H9 (cell line): ENCODE results near the gene POLR2H. TPM values are rescaled to one million over a fixed set of nuclear protein-coding genes. Genes with fewer than 3 reads are reported as not detected.

Experiments
- DNase-seq: peaks from one replicate; pipeline ENCODE4 v3.0.0-alpha.2; 2017
- H2AFZ ChIP-seq: one replicate; pipeline ENCODE4 v1.6.1; 2013; ENCODE audit warnings: mild to moderate bottlenecking, low read length, control low read depth, moderate library complexity
- H2AK5ac ChIP-seq: 2 replicates; pipeline ENCODE4 v1.6.1; 2013; ENCODE audit warnings: low read length, control low read depth, mixed read lengths; ENCODE audit not compliant: insufficient read length
- H2BK120ac ChIP-seq: one replicate; pipeline ENCODE4 v1.6.1; 2013; ENCODE audit warnings: low read depth, mild to moderate bottlenecking, low read length, control low read depth, inconsistent platforms; ENCODE audit not compliant: poor library complexity, severe bottlenecking
- H2BK12ac ChIP-seq: 2 replicates; pipeline ENCODE4 v1.6.1; 2013; ENCODE audit warnings: low read length, control low read depth, mixed read lengths, low read depth; ENCODE audit not compliant: insufficient read length
- H2BK15ac ChIP-seq: 2 replicates; pipeline ENCODE4 v1.6.1; 2013; ENCODE audit warnings: low read depth, low read length, control low read depth
- H2BK20ac ChIP-seq: one replicate; pipeline ENCODE4 v1.6.1; 2013; ENCODE audit warnings: low read depth, mild to moderate bottlenecking, low read length, control low read depth, inconsistent platforms; ENCODE audit not compliant: poor library complexity, severe bottlenecking
- H2BK5ac ChIP-seq: 2 replicates; pipeline ENCODE4 v1.6.1; 2013; ENCODE audit warnings: low read length, control low read depth, mixed read lengths; ENCODE audit not compliant: insufficient read length
- H3K14ac ChIP-seq: 2 replicates; pipeline ENCODE4 v1.6.1; 2013; ENCODE audit warnings: low read length, control low read depth; ENCODE audit not compliant: insufficient read depth
- H3K18ac ChIP-seq: 2 replicates; pipeline ENCODE4 v1.6.1; 2013; ENCODE audit warnings: low read depth, mild to moderate bottlenecking, mixed read lengths, low read length, control low read depth; ENCODE audit not compliant: insufficient read length
- H3K23ac ChIP-seq: 2 replicates; pipeline ENCODE4 v1.6.1; 2013; ENCODE audit warnings: low read length, control low read depth, mixed read lengths, low read depth; ENCODE audit not compliant: insufficient read length
- H3K23me2 ChIP-seq: 2 replicates; pipeline ENCODE4 v1.6.1; 2013; ENCODE audit warnings: low read depth, mild to moderate bottlenecking, mixed read lengths, low read length, control low read depth; ENCODE audit not compliant: insufficient read length, poor library complexity, severe bottlenecking
- H3K27ac ChIP-seq: 2 replicates; pipeline ENCODE4 v1.5.1; 2013; ENCODE audit warnings: low read length, control low read depth, mixed read lengths, low read depth; ENCODE audit not compliant: insufficient read length
- H3K27me3 ChIP-seq: 2 replicates; pipeline ENCODE4 v1.6.1; 2013; ENCODE audit warnings: low read length, control low read depth, inconsistent platforms; ENCODE audit not compliant: insufficient read depth
- H3K4ac ChIP-seq: 2 replicates; pipeline ENCODE4 v1.6.1; 2013; ENCODE audit warnings: low read depth, mild to moderate bottlenecking, control low read depth, inconsistent platforms, low read length, moderate library complexity
- H3K4me1 ChIP-seq: 2 replicates; pipeline ENCODE4 v1.6.1; 2013; ENCODE audit warnings: low read length, control low read depth, inconsistent platforms; ENCODE audit not compliant: insufficient read depth
- H3K4me2 ChIP-seq: 2 replicates; pipeline ENCODE4 v1.6.1; 2013; ENCODE audit warnings: low read length, control low read depth, mixed read lengths; ENCODE audit not compliant: insufficient read length, insufficient read depth
- H3K56ac ChIP-seq: 2 replicates; pipeline ENCODE4 v1.6.1; 2013; ENCODE audit warnings: low read depth, mild to moderate bottlenecking, mixed read lengths, low read length, control low read depth; ENCODE audit not compliant: insufficient read length
- H3K79me1 ChIP-seq: 2 replicates; pipeline ENCODE4 v1.6.1; 2013; ENCODE audit warnings: low read depth, mild to moderate bottlenecking, moderate library complexity, low read length, control low read depth, inconsistent platforms; ENCODE audit not compliant: insufficient read depth, poor library complexity, severe bottlenecking
- H3K79me2 ChIP-seq: 2 replicates; pipeline ENCODE4 v1.6.1; 2013; ENCODE audit warnings: low read length, control low read depth, inconsistent platforms; ENCODE audit not compliant: insufficient read depth
- H3K9ac ChIP-seq: 2 replicates; pipeline ENCODE4 v1.6.1; 2013; ENCODE audit warnings: low read length, control low read depth, mixed read lengths; ENCODE audit not compliant: insufficient read length; ENCODE audit errors: extremely low read depth
- H3K9me3 ChIP-seq: one replicate; pipeline ENCODE4 v1.6.1; 2013; ENCODE audit warnings: low read depth, low read length, inconsistent platforms; ENCODE audit not compliant: control insufficient read depth
- H3T11ph ChIP-seq: one replicate; pipeline ENCODE4 v1.6.1; 2013; ENCODE audit warnings: mild to moderate bottlenecking, low read length, control low read depth, inconsistent platforms
- H4K20me1 ChIP-seq: one replicate; pipeline ENCODE4 v1.6.1; 2013; ENCODE audit not compliant: control insufficient read depth, insufficient read length, insufficient read depth
- H4K5ac ChIP-seq: 2 replicates; pipeline ENCODE4 v1.6.1; 2013; ENCODE audit warnings: low read depth, mild to moderate bottlenecking, mixed read lengths, low read length, control low read depth; ENCODE audit not compliant: insufficient read length
- H4K8ac ChIP-seq: replicated peaks from 2 replicates; pipeline ENCODE4 v1.6.1; 2013; ENCODE audit warnings: low read length, control low read depth, mixed read lengths, low read depth; ENCODE audit not compliant: insufficient read length
- H4K91ac ChIP-seq: 2 replicates; pipeline ENCODE4 v1.6.1; 2013; ENCODE audit warnings: low read depth, mild to moderate bottlenecking, moderate library complexity, mixed read lengths, low read length, control low read depth; ENCODE audit not compliant: insufficient read length
- H3K27ac Mint-ChIP-seq, 3 experiments: 2 replicates in 2 of 3; 3 replicates in 1 of 3; pipeline ENCODE4 v1.8.0; 2020 to 2021; ENCODE audit warnings: mixed read lengths in 3 of 3, mild to moderate bottlenecking in 1 of 3, moderate library complexity in 1 of 3
- H3K27me3 Mint-ChIP-seq: 2 replicates; pipeline ENCODE4 v1.8.0; 2021; ENCODE audit warnings: low read depth, mild to moderate bottlenecking, moderate library complexity, mixed read lengths
- H3K36me3 Mint-ChIP-seq, 3 experiments: 2 replicates in 2 of 3; 3 replicates in 1 of 3; pipeline ENCODE4 v1.8.0; 2020 to 2021; ENCODE audit warnings: low read depth in 3 of 3, mixed read lengths in 3 of 3; ENCODE audit not compliant: insufficient read depth in 1 of 3
- H3K4me1 Mint-ChIP-seq, 2 experiments: 2 replicates each; pipeline ENCODE4 v1.8.0; 2020; ENCODE audit warnings: mixed read lengths in 2 of 2
- H3K4me3 Mint-ChIP-seq, 2 experiments: 2 replicates in 1 of 2; 3 replicates in 1 of 2; pipeline ENCODE4 v1.8.0; 2020 to 2021; ENCODE audit warnings: mild to moderate bottlenecking in 2 of 2, mixed read lengths in 2 of 2, moderate library complexity in 1 of 2
- H3K9me3 Mint-ChIP-seq, 2 experiments: 2 replicates in 1 of 2; 3 replicates in 1 of 2; pipeline ENCODE4 v1.8.0; 2020; ENCODE audit warnings: mild to moderate bottlenecking in 2 of 2, mixed read lengths in 2 of 2, moderate library complexity in 1 of 2
- CTCF ChIP-seq: fragments of 200-600 bp; sonication (generic); conservative IDR thresholded peaks from 3 replicates; pipeline ENCODE4 v1.8.0; 2021; ENCODE audit warnings: antibody characterized with exemption, mild to moderate bottlenecking
- WGBS: extraction: QIAGEN DNeasy Blood & Tissue Kit; methylation state at CpG from one replicate; pipeline ENCODE4 v1.1.7; 2013; ENCODE audit warnings: missing lambda C conversion rate, low lambda C conversion rate, mixed read lengths; ENCODE audit not compliant: insufficient read length; ENCODE audit errors: extremely low coverage; 5-methylcytosine and 5-hydroxymethylcytosine counted together
- total RNA-seq: library from RNA; stranded (reverse); gene quantifications from 2 replicates; pipeline ENCODE4 v1.2.1, GENCODE V29; 2021

POLR2H gene
- total RNA-seq, 1 experiment from 2014 or later: 115 TPM

- Mint-ChIP-seq H3K27ac (peak overlapping the region; percentile 52 to 82 (median 81); a peak in 6 of 7 replicates), H3K4me1 (peaks cover 7 to 16% of the 10 kb centered on the region in 2 experiments), H3K4me3 (no peak overlapping the region), H3K36me3 (peaks cover 16 to 45% (median 41%) of the 10 kb centered on the region in 3 experiments; a peak in 6 of 7 replicates), H3K27me3 (no peaks in the 10 kb centered on the region), H3K9me3 (no peaks in the 10 kb centered on the region; a peak in 1 of 5 replicates)
- H4K8ac ChIP-seq: no peak overlapping the region
- no peak overlapping the region for H3K4me2 ChIP-seq
- H3K9ac ChIP-seq: no peak overlapping the region
- H3K27me3 ChIP-seq: no peaks in the 10 kb centered on the region
- H3K14ac ChIP-seq: no peak overlapping the region
- H2BK12ac ChIP-seq: no peak overlapping the region
- no peak overlapping the region for H2AFZ ChIP-seq
- H4K20me1 ChIP-seq: no peaks in the 10 kb centered on the region
- no peak overlapping the region for H3K56ac ChIP-seq
- no peak overlapping the region for H3K23ac ChIP-seq
- H3K4ac ChIP-seq: no peak overlapping the region
- no peak overlapping the region for H3K27ac ChIP-seq
- no CpG with 5 or more reads among the region's 9 CpGs for WGBS
- H3K79me1 ChIP-seq: no peaks in the 10 kb centered on the region
- H3K23me2 ChIP-seq: no peaks in the 10 kb centered on the region
- no peak overlapping the region for H3T11ph ChIP-seq
- no peak overlapping the region for H2BK20ac ChIP-seq
- H3K79me2 ChIP-seq: no peaks in the 10 kb centered on the region
- no peak overlapping the region for H2AK5ac ChIP-seq
- no peak for DNase-seq
- TF ChIP-seq CTCF: no peak
- no peak overlapping the region for H4K5ac ChIP-seq
- H3K9me3 ChIP-seq: no peaks in the 10 kb centered on the region
- no peak overlapping the region for H2BK120ac ChIP-seq
- no peak overlapping the region for H2BK5ac ChIP-seq
- no peaks in the 10 kb centered on the region for H3K4me1 ChIP-seq
- H2BK15ac ChIP-seq: no peak overlapping the region
- H4K91ac ChIP-seq: no peak overlapping the region
- no peak overlapping the region for H3K18ac ChIP-seq
Measured at GRCh38 chr3:184351511-184352148, 9.9 kb upstream of the POLR2H start.
